ENCODE measurements around the gene COA3. TPM values are rescaled to one million over a fixed set of nuclear protein-coding genes. Genes with fewer than 3 reads are reported as not detected.

COA3 gene, protein sequence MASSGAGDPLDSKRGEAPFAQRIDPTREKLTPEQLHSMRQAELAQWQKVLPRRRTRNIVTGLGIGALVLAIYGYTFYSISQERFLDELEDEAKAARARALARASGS
- 10 to 100 TPM; 31.8 to 36.6 TPM for total RNA-seq

DNA sequence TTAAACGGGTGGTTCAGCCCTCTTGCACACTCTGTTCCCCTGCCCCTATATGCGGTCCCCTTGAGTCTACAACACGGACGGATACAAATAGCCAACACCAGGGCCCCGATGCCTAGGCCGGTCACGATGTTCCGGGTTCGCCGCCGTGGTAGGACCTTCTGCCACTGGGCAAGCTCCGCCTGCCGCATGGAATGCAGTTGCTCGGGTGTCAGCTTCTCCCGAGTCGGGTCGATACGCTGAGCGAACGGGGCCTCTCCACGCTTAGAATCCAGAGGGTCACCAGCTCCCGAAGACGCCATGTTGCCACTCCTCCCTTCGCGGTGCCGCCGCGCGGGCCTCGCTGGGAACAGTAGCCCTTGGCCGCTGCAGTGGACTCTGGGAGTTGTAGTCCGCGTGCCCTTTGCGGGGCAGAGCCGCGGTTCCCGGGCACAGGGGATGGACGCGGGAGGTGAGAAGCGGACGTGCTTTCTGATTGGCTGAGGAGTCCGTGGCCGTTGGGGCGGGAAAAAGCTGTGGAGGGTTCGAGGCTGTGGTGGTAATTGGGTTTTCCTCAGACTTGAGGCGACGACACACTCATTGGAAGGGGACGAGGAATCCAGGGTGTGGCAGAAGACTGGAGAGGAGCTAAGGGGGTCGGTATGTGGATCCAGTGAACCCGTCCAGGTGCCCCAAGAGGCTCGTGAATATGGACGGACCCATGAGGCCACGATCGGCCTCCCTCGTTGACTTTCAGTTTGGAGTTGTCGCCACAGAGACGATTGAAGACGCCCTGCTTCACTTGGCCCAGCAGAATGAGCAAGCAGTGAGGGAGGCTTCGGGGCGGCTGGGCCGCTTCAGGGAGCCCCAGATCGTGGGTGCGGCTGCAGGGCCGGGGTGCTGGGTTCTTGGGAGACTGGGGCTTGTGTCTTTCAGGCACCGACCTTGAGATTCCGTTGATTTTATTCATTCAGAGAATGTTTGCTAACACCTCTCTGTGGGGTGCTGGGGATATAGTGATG lies at the start of gene COA3, which contains the start of gene CNTD1:
Gene COA3, minus strand, starts transcription at position 322 of the 998 bp plus-strand sequence. Its CDS starts 23 bp downstream, at position 299.
Gene CNTD1, plus strand, starts transcription at position 479 of the 998 bp plus-strand sequence. Its CDS starts 207 bp downstream, at position 686.
- ChIA-PET CTCF (interaction anchor here (0.6 to 1.4 kb wide), 6 partner anchors 19 to 780 kb away, joined by 3 to 5 read pairs (median 4); partner anchors contain the start of genes BECN1 and VPS25), POLR2A (interaction anchor here (1.0 to 1.8 kb wide), 4 partner anchors 25 to 518 kb away, joined by 3 to 7 read pairs (median 4); partner anchors contain the start of genes PSME3 and VPS25)
- Mint-ChIP-seq H3K4me3 (peak within 1 kb of the TSS; percentile 90), H3K4me1 (ENCODE audit: low read depth) (peaks cover 18% of the 10 kb centered on the region), H3K9me3 (no peaks in the 10 kb centered on the region), H3K27ac (peak within 1 kb of the TSS; percentile 50), H3K36me3 (peaks cover 4% of the 10 kb centered on the region), H3K27me3 (no peaks in the 10 kb centered on the region)
- intact Hi-C loops (cut with micrococcal nuclease), result no loop called here
- DNase-seq, result peak; percentile 90

DNA sequence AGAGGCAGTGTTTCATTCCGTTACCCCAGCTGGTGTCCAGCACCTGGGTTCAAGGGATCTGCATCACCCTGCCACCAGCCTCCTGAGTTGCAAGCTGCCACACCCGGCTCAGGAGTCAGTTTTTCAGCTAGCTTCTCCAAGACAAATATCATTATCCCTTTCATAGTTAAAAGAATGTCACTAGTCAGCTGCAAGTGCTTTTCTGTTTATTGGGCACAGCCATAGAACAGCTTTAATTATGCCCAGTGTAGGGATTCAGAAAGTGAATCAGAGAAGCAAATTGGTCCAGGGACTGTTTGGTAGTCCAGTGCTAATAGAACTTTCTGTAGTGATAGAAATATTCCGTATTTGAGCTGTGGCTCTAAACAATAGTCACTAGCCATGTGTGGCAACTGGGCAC lies 49.6 kb upstream of the COA3 start:
- intact Hi-C loops (cut with micrococcal nuclease), result loop anchor here (5.0 kb wide), 1 partner anchor 134 kb away; the partner anchor contains the start of genes PTGES3L and RUNDC1
- POLR2A ChIA-PET, result no interaction called here
- H3K4me1 Mint-ChIP-seq (ENCODE audit: low read depth), result peaks cover 16% of the 10 kb centered on the region
- no peak overlapping the region for H3K4me3 Mint-ChIP-seq
- H3K27me3 Mint-ChIP-seq, result no peaks in the 10 kb centered on the region
- H3K9me3 Mint-ChIP-seq, result no peaks in the 10 kb centered on the region
- peaks cover 21% of the 10 kb centered on the region for H3K36me3 Mint-ChIP-seq
- CTCF ChIA-PET, result interaction anchor here (0.7 to 1.7 kb wide), 2 partner anchors 32 to 81 kb away, joined by 3 to 4 read pairs; no protein-coding TSS in a partner anchor
- DNase-seq, result no peak
- H3K27ac Mint-ChIP-seq, result no peak overlapping the region

DNA sequence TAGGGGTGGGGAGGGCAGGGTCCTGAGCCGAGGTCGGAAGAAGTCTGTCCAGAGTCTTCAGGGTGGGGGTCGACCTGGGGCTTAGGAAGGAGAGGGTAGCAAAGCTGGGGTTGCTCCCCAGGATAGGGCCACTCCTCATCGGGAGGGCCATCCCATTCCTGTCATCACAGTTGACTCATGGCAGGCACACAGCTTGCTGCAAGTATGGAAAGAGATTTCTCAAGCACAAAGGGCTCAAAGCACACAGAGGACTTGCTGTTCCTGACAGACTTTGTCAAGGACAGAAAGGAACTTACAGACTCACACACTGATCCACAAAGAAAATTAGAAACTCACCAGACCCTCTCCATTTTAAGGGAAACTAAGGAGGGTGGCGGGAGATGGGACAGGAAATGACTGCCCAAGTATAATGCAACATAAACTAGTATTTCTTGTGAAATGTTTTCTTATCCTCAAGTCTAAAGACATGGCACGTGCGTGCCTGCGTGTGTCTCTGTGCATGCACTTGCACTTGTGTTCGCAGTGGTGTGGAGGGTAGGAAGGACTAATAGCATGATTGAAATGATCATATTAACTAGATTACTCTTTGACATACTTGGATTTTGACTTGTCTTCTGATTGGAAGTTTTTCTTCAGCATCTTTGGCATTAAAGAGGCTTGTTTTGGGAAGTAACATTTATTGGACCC lies 48.2 kb upstream of the COA3 start:
- H3K9me3 Mint-ChIP-seq, result no peaks in the 10 kb centered on the region
- no peak for DNase-seq
- ChIA-PET POLR2A (interaction anchor here (1.0 to 2.5 kb wide), 4 partner anchors 11 to 134 kb away, joined by 3 to 12 read pairs (median 5); no protein-coding TSS in a partner anchor), CTCF (interaction anchor here (1.2 to 5.0 kb wide), 5 partner anchors 23 to 151 kb away, joined by 4 to 25 read pairs (median 6); partner anchors contain the start of genes BECN1 and RPL27)
- peaks cover 16% of the 10 kb centered on the region for H3K4me1 Mint-ChIP-seq (ENCODE audit: low read depth)
- H3K36me3 Mint-ChIP-seq, result peaks cover 27% of the 10 kb centered on the region
- H3K4me3 Mint-ChIP-seq, result no peak overlapping the region
- H3K27ac Mint-ChIP-seq, result no peak overlapping the region
- H3K27me3 Mint-ChIP-seq, result no peaks in the 10 kb centered on the region
- intact Hi-C loops (cut with micrococcal nuclease), result loop anchor here (5.0 kb wide), 1 partner anchor 136 kb away; the partner anchor contains the start of genes PTGES3L and RUNDC1

DNA sequence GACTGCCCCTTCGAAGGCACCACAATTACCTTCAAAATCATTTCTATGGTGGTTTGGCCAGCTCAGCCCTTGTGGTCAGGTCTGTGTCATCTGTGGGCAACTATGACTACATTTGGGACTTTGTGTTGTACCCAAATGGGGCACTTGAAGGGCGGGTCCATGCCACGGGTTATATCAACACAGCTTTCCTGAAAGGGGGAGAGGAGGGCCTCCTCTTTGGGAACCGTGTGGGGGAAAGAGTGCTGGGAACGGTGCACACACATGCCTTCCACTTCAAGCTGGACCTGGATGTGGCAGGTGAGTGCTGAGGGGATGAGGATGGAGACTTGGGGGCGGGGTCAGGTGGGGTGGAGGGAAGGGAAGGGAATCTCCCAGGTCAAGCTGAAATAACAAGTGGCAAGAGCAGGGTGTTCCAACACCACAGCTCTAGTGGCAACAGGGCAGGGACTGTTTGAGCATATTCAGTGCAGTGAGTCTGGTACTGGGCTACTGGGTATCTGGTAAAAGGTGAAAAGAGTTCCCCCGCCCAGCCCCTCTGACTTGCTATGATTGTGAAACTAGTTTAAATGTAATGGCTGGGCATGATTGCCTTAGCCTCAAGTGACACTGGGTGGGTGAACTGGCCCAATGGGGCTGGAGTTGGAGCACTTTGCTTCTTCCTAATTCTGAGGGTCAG lies 47.6 kb upstream of the COA3 start:
- peaks cover 16% of the 10 kb centered on the region for H3K4me1 Mint-ChIP-seq (ENCODE audit: low read depth)
- no peaks in the 10 kb centered on the region for H3K9me3 Mint-ChIP-seq
- ChIA-PET POLR2A (interaction anchor here (0.6 to 2.5 kb wide), 6 partner anchors 10 to 279 kb away, joined by 3 to 12 read pairs (median 3); partner anchors contain the start of genes BRCA1 and RPL27), CTCF (interaction anchor here (0.7 to 5.0 kb wide), 7 partner anchors 13 to 152 kb away, joined by 3 to 25 read pairs (median 6); partner anchors contain the start of genes BECN1, PSME3 and RPL27)
- H3K4me3 Mint-ChIP-seq, result no peak overlapping the region
- H3K27me3 Mint-ChIP-seq, result no peaks in the 10 kb centered on the region
- H3K36me3 Mint-ChIP-seq, result peaks cover 32% of the 10 kb centered on the region
- DNase-seq, result peak; percentile 83
- intact Hi-C loops (cut with micrococcal nuclease), result loop anchor here (5.0 kb wide), 1 partner anchor 136 kb away; the partner anchor contains the start of genes PTGES3L and RUNDC1
- peak overlapping the region; percentile 14 for H3K27ac Mint-ChIP-seq

DNA sequence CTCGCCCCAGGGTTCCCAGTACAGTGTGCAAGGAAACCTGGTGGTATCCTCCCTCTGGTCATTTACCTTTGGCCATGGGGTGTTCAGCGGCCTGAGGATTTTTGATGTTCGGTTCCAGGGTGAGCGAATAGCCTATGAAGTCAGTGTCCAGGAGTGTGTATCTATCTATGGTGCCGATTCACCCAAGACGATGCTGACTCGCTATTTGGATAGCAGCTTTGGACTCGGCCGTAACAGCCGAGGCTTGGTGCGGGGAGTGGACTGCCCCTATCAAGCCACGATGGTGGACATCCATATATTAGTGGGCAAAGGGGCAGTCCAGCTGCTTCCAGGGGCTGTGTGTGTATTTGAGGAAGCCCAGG lies 47.0 kb upstream of the COA3 start:
- POLR2A ChIA-PET, result interaction anchor here (0.6 to 2.5 kb wide), 7 partner anchors 10 to 279 kb away, joined by 3 to 12 read pairs (median 3); partner anchors contain the start of genes BRCA1 and RPL27
- no peak for DNase-seq
- no peaks in the 10 kb centered on the region for H3K9me3 Mint-ChIP-seq
- H3K27ac Mint-ChIP-seq, result no peak overlapping the region
- H3K27me3 Mint-ChIP-seq, result no peaks in the 10 kb centered on the region
- peaks cover 34% of the 10 kb centered on the region for H3K36me3 Mint-ChIP-seq
- no peak overlapping the region for H3K4me3 Mint-ChIP-seq
- CTCF ChIA-PET, result interaction anchor here (0.7 to 5.0 kb wide), 7 partner anchors 12 to 152 kb away, joined by 3 to 25 read pairs (median 6); partner anchors contain the start of genes BECN1, PSME3 and RPL27
- peaks cover 16% of the 10 kb centered on the region for H3K4me1 Mint-ChIP-seq (ENCODE audit: low read depth)
- intact Hi-C loops (cut with micrococcal nuclease), result loop anchor here (5.0 kb wide), 1 partner anchor 137 kb away; the partner anchor contains the start of genes PTGES3L and RUNDC1

DNA sequence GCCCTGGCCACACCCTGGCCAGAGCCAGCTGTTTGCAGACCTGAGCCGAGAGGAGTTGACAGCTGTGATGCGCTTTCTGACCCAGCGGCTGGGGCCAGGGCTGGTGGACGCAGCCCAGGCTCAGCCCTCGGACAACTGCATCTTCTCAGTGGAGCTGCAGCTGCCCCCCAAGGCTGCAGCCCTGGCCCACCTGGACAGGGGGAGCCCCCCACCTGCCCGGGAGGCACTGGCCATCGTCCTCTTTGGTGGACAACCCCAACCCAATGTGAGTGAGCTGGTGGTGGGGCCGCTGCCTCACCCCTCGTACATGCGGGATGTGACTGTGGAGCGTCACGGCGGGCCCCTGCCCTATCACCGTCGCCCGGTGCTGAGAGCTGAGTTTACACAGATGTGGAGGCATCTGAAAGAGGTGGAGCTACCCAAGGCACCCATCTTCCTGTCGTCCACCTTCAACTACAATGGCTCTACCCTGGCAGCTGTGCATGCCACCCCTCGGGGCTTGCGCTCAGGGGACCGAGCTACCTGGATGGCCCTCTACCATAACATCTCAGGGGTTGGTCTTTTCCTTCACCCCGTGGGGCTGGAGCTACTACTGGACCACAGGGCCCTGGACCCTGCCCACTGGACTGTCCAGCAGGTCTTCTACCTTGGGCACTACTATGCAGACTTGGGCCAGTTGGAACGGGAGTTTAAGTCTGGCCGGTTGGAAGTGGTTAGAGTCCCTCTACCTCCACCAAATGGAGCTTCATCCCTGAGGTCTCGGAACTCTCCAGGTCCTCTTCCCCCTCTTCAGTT lies 46.5 kb upstream of the COA3 start:
- POLR2A ChIA-PET, result interaction anchor here (0.6 to 2.5 kb wide), 5 partner anchors 11 to 280 kb away, joined by 3 to 12 read pairs (median 3); partner anchors contain the start of genes BRCA1 and RPL27
- peaks cover 16% of the 10 kb centered on the region for H3K4me1 Mint-ChIP-seq (ENCODE audit: low read depth)
- no peaks in the 10 kb centered on the region for H3K27me3 Mint-ChIP-seq
- peaks cover 36% of the 10 kb centered on the region for H3K36me3 Mint-ChIP-seq
- H3K9me3 Mint-ChIP-seq, result no peaks in the 10 kb centered on the region
- no peak for DNase-seq
- CTCF ChIA-PET, result interaction anchor here (0.7 to 5.0 kb wide), 9 partner anchors 10 to 153 kb away, joined by 3 to 25 read pairs (median 5); partner anchors contain the start of genes BECN1, PSME3 and RPL27
- intact Hi-C loops (cut with micrococcal nuclease), result loop anchor here (5.0 kb wide), 1 partner anchor 137 kb away; the partner anchor contains the start of genes PTGES3L and RUNDC1
- H3K4me3 Mint-ChIP-seq, result no peak overlapping the region
- no peak overlapping the region for H3K27ac Mint-ChIP-seq

DNA sequence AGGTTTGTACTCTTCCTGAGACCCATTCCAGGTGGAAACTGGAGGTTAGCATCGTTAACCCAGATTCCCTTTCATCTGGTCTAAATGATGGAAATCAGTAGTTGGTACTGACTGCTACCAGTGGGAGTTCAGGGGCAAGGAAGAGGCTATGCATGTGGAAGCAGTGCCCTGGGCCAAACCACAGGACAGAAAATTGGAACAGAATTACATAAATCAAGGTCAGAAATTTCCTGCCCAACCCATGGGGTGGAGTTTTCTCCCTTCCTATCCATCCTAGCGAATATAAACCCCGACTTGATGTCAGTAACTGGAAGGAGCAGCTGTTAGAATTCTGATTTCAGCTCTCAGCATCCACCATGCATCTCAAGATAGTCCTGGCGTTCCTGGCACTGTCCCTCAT lies 45.8 kb upstream of the COA3 start, which contains the start of gene AOC2:
Gene AOC2, plus strand, starts transcription at position 310 of the 400 bp plus-strand sequence. Its CDS starts 47 bp downstream, at position 357.
- peaks cover 16% of the 10 kb centered on the region for H3K4me1 Mint-ChIP-seq (ENCODE audit: low read depth)
- intact Hi-C loops (cut with micrococcal nuclease), result no loop called here
- no peaks in the 10 kb centered on the region for H3K27me3 Mint-ChIP-seq
- ChIA-PET CTCF (interaction anchor here (0.6 to 5.0 kb wide), 6 partner anchors 9 to 727 kb away, joined by 3 to 25 read pairs (median 5); partner anchors contain the start of genes PSME3 and RPL27), POLR2A (interaction anchor here (2.5 kb wide), 1 partner anchor 10 kb away, joined by 12 read pairs; no protein-coding TSS in a partner anchor)
- no peaks in the 10 kb centered on the region for H3K9me3 Mint-ChIP-seq
- no peak within 1 kb of the TSS for H3K27ac Mint-ChIP-seq
- H3K36me3 Mint-ChIP-seq, result peaks cover 40% of the 10 kb centered on the region
- no peak within 1 kb of the TSS for H3K4me3 Mint-ChIP-seq
- no peak for DNase-seq

DNA sequence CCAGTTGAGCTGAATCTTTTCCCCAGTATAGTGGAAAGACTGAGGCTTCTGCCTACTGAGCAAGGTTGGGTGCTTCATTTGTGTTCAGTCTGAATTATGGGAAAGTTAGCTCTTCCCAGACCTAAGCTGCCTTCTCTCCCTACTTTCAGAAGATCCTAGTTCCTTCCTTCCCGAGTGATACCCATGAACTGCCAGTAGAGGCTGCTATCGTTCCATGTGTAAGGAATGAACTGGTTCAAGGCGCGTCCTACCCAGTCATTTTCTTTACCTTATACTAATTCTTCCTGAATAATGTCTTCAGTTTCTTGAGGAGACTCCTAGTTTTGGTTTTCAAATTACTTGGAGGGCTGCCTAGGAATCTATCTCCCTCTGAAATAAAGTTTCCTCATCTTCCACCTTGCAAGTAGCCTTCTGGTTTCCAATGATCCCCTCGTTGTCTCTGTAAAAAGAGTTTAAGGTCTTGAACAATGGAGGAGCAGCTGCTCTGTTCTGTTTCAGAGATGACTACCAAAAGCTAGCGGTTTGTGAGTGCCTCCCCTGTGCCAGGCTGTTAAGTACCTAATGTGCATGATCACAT lies 44.9 kb upstream of the COA3 start:
- CTCF ChIA-PET, result interaction anchor here (0.6 to 5.0 kb wide), 7 partner anchors 10 to 727 kb away, joined by 3 to 25 read pairs (median 3); partner anchors contain the start of gene RPL27
- intact Hi-C loops (cut with micrococcal nuclease), result loop anchor here (2.0 kb wide), 1 partner anchor 85 kb away; no protein-coding TSS in a partner anchor
- peaks cover 48% of the 10 kb centered on the region for H3K36me3 Mint-ChIP-seq

DNA sequence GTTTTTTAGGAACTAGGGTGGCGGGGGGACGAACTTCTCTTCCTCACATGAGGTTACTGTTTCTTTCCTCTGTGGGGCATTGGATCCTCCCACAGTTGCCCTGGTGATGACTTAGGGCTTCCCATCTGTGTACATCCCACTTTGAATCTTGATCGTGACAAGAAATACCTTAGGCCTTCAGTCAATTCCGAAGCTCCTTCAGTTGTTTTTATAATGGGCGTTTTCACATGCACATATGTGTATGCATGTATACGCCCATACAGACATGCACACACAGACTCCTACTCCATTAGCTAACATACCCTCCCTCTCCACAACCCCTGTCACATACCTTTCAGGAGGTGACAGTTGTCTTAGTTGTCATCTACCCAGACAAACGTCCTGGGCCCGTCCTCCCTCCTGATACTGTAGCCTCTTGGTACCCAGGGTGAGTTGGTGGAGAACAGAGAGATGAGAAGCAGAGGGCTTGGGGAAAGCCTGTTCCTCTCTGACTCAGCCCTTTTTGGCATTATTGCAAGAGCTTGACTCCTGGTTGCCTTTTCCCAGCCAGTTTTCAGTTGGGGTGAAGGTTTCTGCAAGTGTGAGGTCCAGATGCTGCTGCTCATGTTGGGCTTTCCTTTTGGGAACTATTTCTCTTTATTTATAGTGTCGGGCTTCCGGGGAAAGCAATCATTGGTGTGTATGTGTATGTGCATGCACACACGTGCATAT lies 43.6 kb upstream of the COA3 start:
- peaks cover 56% of the 10 kb centered on the region for H3K36me3 Mint-ChIP-seq
- H3K27ac Mint-ChIP-seq, result no peak overlapping the region
- intact Hi-C loops (cut with micrococcal nuclease), result loop anchor here (2.0 kb wide), 1 partner anchor 87 kb away; no protein-coding TSS in a partner anchor
- DNase-seq, result no peak
- H3K9me3 Mint-ChIP-seq, result no peaks in the 10 kb centered on the region
- no peaks in the 10 kb centered on the region for H3K27me3 Mint-ChIP-seq
- peaks cover 19% of the 10 kb centered on the region for H3K4me1 Mint-ChIP-seq (ENCODE audit: low read depth)
- H3K4me3 Mint-ChIP-seq, result no peak overlapping the region
- CTCF ChIA-PET, result interaction anchor here (1.2 to 5.0 kb wide), 3 partner anchors 8 to 156 kb away, joined by 3 to 25 read pairs (median 5); partner anchors contain the start of genes BECN1 and RPL27
- POLR2A ChIA-PET, result interaction anchor here (1.3 kb wide), 1 partner anchor 9 kb away, joined by 4 read pairs; the partner anchor contains the start of gene PSME3

More for the DNA sequence above, 44.9 kb upstream of the COA3 start:
- Mint-ChIP-seq H3K4me1 (ENCODE audit: low read depth) (peaks cover 16% of the 10 kb centered on the region), H3K27me3 (no peaks in the 10 kb centered on the region), H3K4me3 (no peak overlapping the region), H3K27ac (no peak overlapping the region), H3K9me3 (no peaks in the 10 kb centered on the region)
- POLR2A ChIA-PET, result interaction anchor here (1.3 kb wide), 1 partner anchor 10 kb away, joined by 4 read pairs; the partner anchor contains the start of gene PSME3
- peak; percentile 17 for DNase-seq

All from activated CD4-positive, alpha-beta memory T cell treated with anti-CD3 and anti-CD28 coated beads for 36 hours (primary cell).